Activated CD4-positive, alpha-beta T cell treated with anti-CD3 and anti-CD28 coated beads, Interleukin-2, amount 50 U/mL, for 16 hours (primary cell): ENCODE data around the gene TTC27.
"Not testable (repeated sequence)": the region's sequence is repeated elsewhere in the genome, so short reads cannot be mapped to it uniquely, and the experiment has no call there.

Source experiments
- DNase-seq: peaks from one replicate; pipeline ENCODE4 v3.0.0-alpha.2; 2020

Gene TTC27

GRCh38 chr2:32721376-32721775 lies 93.5 kb downstream of the TTC27 start:
- no peak for DNase-seq

DNA sequence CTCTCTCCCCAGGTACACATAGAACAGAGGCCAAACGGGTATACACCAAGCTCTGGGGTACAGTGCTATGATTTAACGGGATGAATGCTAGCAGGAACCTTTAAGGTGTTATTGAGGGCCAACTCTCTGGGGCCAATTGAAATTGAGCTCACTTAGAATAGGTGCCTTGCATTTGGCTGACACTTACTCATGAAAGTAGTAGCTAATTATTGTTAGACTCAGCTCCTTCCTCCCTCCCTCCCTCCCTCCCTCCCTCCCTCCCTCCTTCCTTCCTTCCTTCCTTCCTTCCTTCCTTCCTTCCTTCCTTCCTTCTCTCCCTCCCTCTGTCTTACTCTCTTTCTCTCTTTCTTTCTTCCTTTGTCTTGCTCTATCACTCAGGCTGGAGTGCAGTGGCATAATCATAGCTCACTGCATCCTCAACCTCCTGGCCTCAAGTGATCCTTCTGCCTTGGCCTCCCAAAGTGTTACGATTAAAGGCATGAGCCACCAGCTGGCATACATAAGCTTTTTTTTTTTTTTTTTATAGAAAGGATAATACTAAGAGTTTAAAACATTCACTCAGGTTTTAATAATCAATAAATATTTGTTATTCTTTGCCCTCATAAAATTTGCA lies 95.7 kb downstream of the TTC27 start:
- DNase-seq: no peak

DNA sequence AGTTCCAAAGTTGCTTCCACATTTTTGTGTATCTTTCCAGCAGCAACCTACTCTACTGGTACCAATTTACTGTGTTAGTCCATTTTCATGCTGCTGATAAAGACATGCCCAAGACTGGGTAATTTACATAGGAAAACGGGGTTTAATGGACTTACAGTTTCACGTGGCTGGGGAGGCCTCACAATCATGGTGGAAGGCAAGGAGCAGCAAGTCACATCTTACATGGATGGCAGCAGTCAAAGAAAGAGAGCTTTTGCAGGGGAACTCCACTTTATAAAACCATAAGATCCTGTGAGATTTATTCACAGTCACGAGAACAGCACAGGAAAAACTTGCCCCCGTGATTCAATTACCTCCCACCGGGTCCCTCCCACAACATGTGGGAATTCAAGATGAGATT lies 98.8 kb downstream of the TTC27 start:
- DNase-seq: not testable (repeated sequence)

DNA sequence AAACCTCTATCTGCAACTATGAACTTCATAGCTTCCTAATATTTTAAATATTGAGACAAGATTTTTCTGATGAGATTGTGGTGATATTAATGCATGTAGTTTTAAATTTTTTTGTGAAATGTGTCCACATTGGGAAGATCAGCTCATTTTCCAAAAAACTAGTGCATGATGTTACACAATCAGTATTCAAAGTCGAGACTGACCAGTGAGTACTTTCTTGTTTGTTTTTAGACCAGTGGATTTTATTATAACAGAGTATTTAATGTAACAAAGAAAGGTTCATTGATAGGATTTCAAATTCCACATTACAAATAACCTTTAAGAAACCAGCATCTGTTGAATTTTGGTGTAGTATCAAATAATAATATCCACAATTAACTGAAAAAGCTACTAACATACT lies 99.3 kb downstream of the TTC27 start:
- no peak for DNase-seq

DNA sequence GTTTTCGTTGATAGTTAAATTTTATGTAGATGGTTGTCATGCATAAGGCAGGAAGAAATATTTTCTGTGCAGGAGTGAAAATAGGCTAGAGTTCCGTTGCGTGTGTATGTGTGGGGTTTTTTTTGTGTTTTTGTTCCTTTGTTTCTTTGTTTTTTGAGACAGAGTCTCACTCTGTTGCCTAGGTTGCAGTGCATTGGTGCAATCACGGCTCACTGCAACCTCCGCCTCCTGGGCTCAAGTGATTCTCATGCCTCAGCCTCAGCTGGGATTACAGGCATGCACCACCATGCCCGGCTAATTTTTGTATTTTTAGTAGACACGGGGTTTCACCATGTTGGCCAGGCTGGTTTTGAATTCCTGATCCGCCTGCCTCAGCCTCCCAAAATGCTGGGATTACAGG lies 103.1 kb downstream of the TTC27 start:
- not testable (repeated sequence) for DNase-seq

- DNase-seq: no peak
These were observed 104.3 kb downstream of the TTC27 start for GRCh38 chr2:32732120-32732519.

DNA sequence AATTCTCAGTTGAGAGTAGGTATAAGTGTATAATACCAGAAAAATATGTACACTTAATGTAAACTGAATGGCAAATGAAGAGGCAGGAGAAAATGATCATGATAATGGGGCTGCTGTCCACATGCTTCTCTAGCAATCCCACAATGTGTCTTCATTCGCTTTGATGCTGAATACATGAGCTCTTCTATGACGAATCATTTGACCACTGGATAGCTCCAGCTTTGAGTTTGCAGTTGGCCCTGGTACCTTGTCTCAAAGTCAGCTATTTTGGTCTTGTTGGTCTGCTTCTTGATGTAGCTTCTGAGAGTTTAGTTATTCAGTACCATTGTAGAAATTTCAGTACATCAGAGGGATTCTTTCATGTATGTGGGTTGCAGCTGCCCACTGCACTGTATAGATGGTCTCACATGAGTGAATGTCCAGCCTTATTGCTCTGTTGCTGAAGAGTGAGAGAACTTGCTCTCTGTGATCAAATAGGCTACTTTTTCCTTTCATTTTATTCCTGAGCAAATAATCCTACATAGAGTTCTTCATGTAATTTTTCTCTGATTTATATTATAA lies 105.1 kb downstream of the TTC27 start:
- no peak for DNase-seq

DNA sequence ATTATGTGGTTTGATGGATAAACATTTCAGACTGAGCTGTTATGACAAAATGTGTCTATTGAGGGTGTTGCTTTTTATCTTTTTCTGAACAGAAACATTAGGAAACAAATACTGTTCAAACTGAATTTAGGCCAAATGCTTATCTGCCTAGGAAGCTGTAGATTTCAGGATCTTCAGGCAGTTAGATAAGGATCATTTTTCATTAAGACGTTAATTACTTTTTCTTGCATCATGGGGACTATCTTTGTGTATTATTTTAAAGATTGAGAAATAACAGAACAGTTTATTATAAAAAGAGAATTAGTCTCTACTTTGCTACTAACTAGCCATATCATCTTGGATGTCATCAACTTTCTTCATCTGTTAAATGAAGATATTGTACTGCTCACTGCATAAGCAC lies 107.5 kb downstream of the TTC27 start:
- no peak for DNase-seq

GRCh38 chr2:32738939-32739338 lies 111.1 kb downstream of the TTC27 start:
- no peak for DNase-seq

GRCh38 chr2:32739664-32740063 lies 111.8 kb downstream of the TTC27 start:
- DNase-seq: no peak

DNA sequence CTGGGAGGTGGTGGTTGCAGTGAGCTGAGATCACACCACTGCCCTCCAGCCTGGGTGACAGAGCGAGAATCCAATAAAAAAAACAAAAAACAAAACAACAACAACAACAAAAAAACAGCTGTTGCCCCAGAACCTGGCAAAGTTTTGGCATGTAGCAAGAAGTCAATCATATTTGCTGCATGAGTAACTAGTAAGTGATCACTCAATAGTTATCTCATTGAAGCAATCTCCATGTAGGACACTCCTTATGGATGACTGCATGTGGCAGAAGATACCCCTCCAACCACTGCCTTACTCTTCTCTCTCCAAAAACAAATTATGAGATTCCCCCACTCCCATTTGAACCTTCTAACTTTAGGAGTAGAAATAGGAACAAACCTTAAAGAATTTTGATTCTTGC lies 113.7 kb downstream of the TTC27 start:
- no peak for DNase-seq

DNA sequence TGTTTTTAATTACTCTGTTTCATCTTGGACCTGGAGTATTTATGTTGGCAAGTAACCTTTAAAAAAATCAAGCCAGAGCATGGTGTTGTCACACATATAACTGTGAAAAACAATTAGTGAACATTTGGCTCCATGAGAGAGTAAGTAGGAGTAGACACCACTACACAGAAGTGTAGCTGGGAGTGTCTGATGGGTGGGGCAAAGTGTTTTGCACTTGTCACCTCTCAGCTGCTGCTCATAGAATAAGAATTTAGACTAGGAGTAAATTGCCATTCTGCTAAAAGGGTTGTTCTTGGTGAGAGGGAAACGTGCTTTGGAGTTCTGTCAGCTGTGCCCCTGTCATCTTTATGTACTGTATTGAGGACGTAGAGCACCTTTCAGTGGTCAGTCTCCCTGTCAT lies 114.5 kb downstream of the TTC27 start:
- no peak for DNase-seq

DNA sequence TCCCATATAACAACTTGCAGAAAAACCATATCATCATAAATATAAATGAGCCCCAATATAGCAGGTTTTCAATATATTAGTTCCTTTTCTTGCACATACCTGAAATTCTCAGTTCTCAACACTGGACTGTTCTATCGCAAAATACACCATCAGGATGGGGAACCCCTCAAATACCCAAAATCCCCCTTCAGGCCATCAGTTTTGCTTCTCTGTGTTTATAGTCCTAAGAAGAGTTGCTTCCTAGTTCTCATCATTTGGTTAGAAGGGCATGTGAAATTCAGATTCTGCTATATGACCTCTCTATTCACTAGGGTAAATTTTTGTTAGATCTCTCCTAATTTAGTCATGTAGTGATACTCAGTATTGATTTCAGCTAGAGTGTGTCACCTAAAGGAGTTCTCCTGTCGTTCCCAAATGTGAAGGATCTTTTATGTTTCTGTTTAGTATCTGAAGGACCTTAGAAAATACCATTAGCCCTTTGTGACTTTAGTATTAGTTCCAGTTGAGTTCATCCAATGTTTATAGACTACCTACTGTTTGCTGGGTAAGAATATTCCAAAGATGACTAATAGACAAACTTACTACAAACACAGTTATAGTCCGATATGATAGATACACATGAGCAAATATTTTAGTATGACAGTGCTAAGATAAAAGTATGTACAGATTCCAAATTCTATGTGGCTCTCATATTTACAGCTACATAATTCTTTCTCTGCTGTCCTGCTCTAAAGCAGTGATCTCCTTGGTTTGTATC lies 115.8 kb downstream of the TTC27 start:
- no peak for DNase-seq

DNA sequence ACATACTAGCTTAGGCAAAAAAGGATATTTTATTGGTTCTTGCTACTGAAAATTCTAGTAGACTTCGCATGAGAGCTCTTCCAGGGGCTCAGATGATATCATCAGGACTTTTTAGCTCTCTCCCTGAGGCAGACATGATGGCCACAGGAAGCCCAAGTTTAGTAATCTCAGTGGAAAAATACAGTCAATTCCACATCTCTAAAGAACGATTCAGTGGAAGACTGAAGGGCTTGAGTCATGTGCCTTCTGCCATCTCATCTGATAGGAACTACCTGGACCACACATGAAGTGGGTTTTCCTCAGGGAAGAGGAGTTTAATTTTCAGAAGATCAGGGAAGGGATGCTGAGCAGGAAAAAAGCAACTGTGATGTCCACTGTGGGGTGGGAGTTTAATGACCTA lies 117.3 kb downstream of the TTC27 start:
- DNase-seq: peak; percentile 30

DNA sequence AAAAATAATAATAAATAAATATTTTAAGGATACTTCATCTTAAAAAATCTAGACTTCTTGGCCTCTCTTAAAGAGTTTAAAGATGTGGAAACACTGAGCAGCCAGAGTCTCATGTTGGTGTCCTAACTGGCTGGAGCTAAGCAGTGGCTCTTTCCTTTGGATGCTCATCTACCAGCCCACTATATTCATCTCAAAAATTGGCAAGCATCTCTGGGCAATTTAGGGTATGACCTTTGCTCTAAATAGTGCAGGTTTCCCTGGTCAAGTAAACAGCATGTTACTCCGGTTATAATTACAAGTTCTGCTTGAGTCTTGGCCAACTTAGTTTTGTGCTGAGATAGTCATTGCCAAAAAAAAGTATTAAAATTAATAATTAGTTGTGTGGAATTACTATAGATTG lies 117.8 kb downstream of the TTC27 start:
- no peak for DNase-seq

DNA sequence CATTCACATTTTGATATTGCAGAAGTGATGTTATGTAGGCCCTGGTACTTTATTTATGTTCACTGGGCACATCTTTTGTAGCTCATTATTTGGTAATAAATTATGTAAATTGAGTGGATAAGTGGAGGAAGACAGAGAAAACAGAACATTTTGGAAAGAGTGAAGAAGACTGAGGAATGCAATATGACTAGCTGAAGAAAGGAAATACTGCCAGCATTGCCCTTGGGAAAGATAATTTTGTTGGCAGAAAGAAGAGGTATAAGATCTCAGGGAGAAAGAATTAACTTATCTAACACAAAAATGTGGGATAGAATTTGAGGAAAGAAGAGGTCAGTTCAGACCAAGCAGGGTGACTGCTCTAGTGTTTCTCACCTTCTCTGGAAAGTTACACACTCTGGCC lies 118.8 kb downstream of the TTC27 start:
- DNase-seq: no peak

DNA sequence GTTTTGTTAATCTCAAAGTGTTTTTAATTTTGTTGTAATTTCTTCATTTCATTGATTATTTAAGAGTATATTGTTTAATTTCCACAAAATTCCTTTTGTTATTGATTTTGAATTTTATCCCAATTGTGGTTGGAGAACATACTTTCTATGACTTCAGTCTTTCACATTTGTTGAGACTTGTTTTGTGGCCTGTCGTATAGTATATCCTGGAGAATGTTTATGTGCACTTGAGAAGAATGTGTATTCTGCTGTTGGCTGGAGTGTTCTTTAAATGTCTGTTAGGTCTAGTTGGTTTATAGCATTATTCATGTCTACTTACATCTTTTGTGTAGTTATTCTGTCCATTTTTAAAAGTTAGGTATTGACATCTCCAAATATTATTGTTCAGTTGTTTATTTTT lies 120.3 kb downstream of the TTC27 start:
- DNase-seq: no peak

DNA sequence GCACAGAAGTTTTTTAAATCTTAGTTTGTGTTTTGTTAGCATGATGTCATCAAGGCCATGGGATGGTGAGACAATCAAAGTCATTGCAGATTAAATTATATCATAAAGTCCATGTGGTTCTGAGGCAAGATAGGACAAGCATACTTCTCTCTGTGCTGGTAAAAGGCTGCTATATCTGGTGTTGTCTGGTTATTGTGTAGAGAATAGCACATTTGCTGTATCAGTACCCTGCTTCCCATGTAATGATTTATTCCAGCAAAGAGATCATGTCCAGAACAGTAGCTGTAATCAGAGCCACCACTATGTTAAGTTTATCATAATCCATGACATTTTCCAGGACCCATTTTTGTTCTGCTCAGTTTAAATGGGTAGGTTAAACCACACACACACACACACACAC lies 123.0 kb downstream of the TTC27 start:
- no peak for DNase-seq

DNA sequence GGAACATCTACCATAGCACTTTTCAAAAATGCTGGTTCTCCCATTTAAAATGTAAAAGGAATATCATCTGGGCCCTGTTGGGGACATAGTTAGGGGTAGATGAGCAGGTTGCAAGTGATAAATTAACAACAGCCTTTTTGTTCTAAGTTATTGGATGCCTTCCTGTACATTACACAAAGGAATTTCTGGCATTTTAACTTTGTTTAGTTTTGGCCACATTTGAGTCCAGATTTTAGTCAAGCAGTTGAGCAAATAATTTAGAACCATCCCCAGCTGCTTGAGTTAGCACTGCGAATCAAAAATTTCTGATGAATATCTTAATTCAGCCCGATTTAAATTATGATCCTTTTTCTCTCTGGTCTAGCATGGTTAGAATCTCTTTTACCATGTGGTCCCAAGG lies 124.4 kb downstream of the TTC27 start:
- DNase-seq: no peak

- DNase-seq: no peak
These were observed 125.1 kb downstream of the TTC27 start for GRCh38 chr2:32752952-32753351.

- DNase-seq: not testable (repeated sequence)
These were observed 126.8 kb downstream of the TTC27 start for GRCh38 chr2:32754676-32755075.

DNA sequence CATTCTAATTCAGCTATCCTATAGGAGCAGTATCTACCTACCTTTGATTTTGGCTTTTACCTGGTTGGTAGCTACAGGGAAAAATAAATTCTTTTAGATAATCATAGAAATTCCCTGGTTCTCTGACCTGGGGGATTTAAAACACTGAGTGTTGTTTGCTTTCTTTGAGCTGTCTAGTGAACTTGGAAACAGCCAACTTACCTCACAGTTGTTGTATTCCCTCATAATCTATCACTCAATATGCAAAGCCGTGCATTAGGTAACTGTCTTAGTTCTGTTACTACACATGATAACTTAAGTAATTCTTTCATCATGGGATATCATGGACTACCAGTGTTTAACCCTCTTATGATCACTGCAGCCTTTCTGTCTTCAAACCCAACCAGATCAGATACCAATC lies 127.8 kb downstream of the TTC27 start:
- DNase-seq: no peak

- DNase-seq: no peak
These were observed 128.4 kb downstream of the TTC27 start for GRCh38 chr2:32756074-32756727.

DNA sequence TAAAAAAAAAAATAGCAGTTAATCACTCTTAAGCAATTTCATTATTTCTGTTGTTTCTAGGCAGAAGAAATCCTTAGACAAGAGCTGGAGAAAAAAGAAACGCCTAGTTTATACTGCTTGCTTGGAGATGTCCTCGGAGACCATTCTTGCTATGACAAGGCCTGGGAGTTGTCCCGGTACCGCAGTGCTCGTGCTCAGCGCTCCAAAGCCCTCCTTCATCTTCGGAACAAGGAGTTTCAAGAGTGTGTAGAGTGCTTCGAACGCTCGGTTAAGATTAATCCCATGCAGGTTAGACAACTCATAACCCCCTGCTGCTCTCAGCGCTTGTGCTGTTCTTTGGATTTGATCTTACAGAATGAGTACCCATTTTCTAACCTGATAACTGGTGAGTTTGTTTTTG lies 130.4 kb downstream of the TTC27 start:
- DNase-seq: no peak
